GM21390 (cell line): ENCODE measurements around the gene DHX38.
"Not testable (repeated sequence)": the region's sequence is repeated elsewhere in the genome, so short reads cannot be mapped to it uniquely, and the experiment has no call there.

Source experiments
- ATAC-seq: cut with Tn5 transposase; IDR thresholded peaks from one replicate; pipeline ENCODE4 v1.9.1; 2021; ENCODE audit not compliant: unreplicated experiment

DHX38 gene

GRCh38 chr16:72093448-72094265, at the start of gene DHX38, which contains the start of gene TXNL4B:
Gene DHX38 (plus strand): TSS chr16:72093847. CDS start chr16:72096158, 2,311 bp downstream.
Gene TXNL4B (minus strand): TSS chr16:72093620. CDS start chr16:72090749, 2,871 bp downstream.
- ATAC-seq = peak; percentile 97

GRCh38 chr16:72044296-72044695, 49.4 kb upstream of the DHX38 start:
- no peak for ATAC-seq

GRCh38 chr16:72044825-72045359, 48.8 kb upstream of the DHX38 start:
- ATAC-seq = no peak

GRCh38 chr16:72049110-72049509, 44.5 kb upstream of the DHX38 start:
- ATAC-seq = no peak

GRCh38 chr16:72050769-72051464, 42.7 kb upstream of the DHX38 start:
- no peak for ATAC-seq

GRCh38 chr16:72051818-72052217, 41.8 kb upstream of the DHX38 start:
- ATAC-seq = no peak

- ATAC-seq = not testable (repeated sequence)
These were observed 39.3 kb upstream of the DHX38 start, which contains the start of gene HP for GRCh38 chr16:72054254-72054847. Gene HP (plus strand): TSS chr16:72054505. CDS start chr16:72054653, 148 bp downstream.

GRCh38 chr16:72055911-72056310, 37.7 kb upstream of the DHX38 start:
- no peak for ATAC-seq

- not testable (repeated sequence) for ATAC-seq
These were observed 36.3 kb upstream of the DHX38 start for GRCh38 chr16:72057313-72057712.

GRCh38 chr16:72059060-72059459, 34.6 kb upstream of the DHX38 start:
- not testable (repeated sequence) for ATAC-seq

GRCh38 chr16:72060405-72060804, 33.2 kb upstream of the DHX38 start:
- ATAC-seq = no peak

GRCh38 chr16:72061564-72061963, 32.1 kb upstream of the DHX38 start:
- no peak for ATAC-seq

GRCh38 chr16:72064361-72064894, 29.2 kb upstream of the DHX38 start:
- no peak for ATAC-seq

- ATAC-seq = no peak
These were observed 26.9 kb upstream of the DHX38 start for GRCh38 chr16:72066747-72067146.

- ATAC-seq = no peak
These were observed 24.7 kb upstream of the DHX38 start for GRCh38 chr16:72068930-72069329.

GRCh38 chr16:72072514-72073342, 20.9 kb upstream of the DHX38 start:
- no peak for ATAC-seq

GRCh38 chr16:72073560-72074230, 20.0 kb upstream of the DHX38 start:
- ATAC-seq = no peak

GRCh38 chr16:72075067-72075466, 18.6 kb upstream of the DHX38 start:
- ATAC-seq = not testable (repeated sequence)

- ATAC-seq = not testable (repeated sequence)
These were observed 16.5 kb upstream of the DHX38 start for GRCh38 chr16:72076991-72077706.
